K562 (cell line): ENCODE measurements around the gene ATP2A3. TPM values are rescaled to one million over a fixed set of nuclear protein-coding genes. Genes with fewer than 3 reads are reported as not detected.
A peak's percentile ranks its signal among the peaks of the same experiment; 100 is the strongest.

Experiments used
- ASH1L ChIP-seq: fragments of 450-650 bp; IDR thresholded peaks from 2 replicates; pipeline ENCODE4 v1.6.1; 2018; ENCODE audit warnings: borderline replicate concordance, mild to moderate bottlenecking, low read depth; ENCODE audit not compliant: partially characterized antibody
- DEAF1 ChIP-seq: fragments of 450-650 bp; formaldehyde crosslinking; IDR thresholded peaks from 2 replicates; pipeline ENCODE4 v1.4.0; 2020; ENCODE audit warnings: mild to moderate bottlenecking, moderate library complexity
- IFI16 ChIP-seq: fragments of 250-450 bp; sonication (Bioruptor Pico); IDR thresholded peaks from 2 replicates; pipeline ENCODE4 v2.1.2; 2022; ENCODE audit warnings: mild to moderate bottlenecking, inconsistent platforms
- TFAP4 ChIP-seq: sonication (generic); formaldehyde crosslinking; IDR thresholded peaks from 2 replicates; pipeline ENCODE4 v1.8.0; 2022; ENCODE audit warnings: missing genetic modification reagents, mild to moderate bottlenecking, moderate library complexity, borderline replicate concordance
- ZBTB7A ChIP-seq: IDR thresholded peaks from 2 replicates; pipeline ENCODE4 v1.6.1; 2011; ENCODE audit warnings: low read depth, mild to moderate bottlenecking, low read length, moderate library complexity, borderline replicate concordance; ENCODE audit not compliant: control insufficient read depth
- ZNF232 ChIP-seq: sonication (generic); formaldehyde crosslinking; IDR thresholded peaks from 2 replicates; pipeline ENCODE4 v1.8.0; 2022; ENCODE audit warnings: mild to moderate bottlenecking, missing genetic modification reagents
- ZNF318 ChIP-seq, 2 experiments: fragments of 450-650 bp; IDR thresholded peaks; 2 replicates each; pipeline ENCODE4 v1.6.1; 2016; ENCODE audit warnings: mild to moderate bottlenecking in 2 of 2, borderline replicate concordance in 1 of 2, low read depth in 1 of 2, moderate library complexity in 1 of 2
- ZNF589 ChIP-seq: fragments of 200-800 bp; sonication (Bioruptor generic); IDR thresholded peaks from 2 replicates; pipeline ENCODE4 v1.6.1; 2016; ENCODE audit warnings: low read depth, missing genetic modification characterization, missing compliant biosample characterization
- polyA plus RNA-seq, 8 experiments: library from polyadenylated mRNA; depleted of rRNA in 4 of 8; stranded (reverse) in 5 of 8; unstranded in 3 of 8; fragments of >200 nt; fragmentation: Nextera tagmentation in 2 of 8; fragmentation: Illumina TruSeq in 1 of 8; extraction: Ambion mirVana in 2 of 8; extraction: Trizol in 1 of 8; gene quantifications; 2 replicates each; pipeline versions ENCODE4 v1.2.1 to v1.2.3, GENCODE V29; 2011 to 2014; ENCODE audit warnings: inconsistent platforms in 1 of 8, missing spikeins in 1 of 8
- total RNA-seq, 7 experiments: library from RNA; depleted of rRNA in 6 of 7; stranded (reverse); fragments of >200 nt in 6 of 7; fragmentation: Illumina TruSeq in 2 of 7; extraction: Trizol in 2 of 7; gene quantifications; 2 replicates each; pipeline versions ENCODE4 v1.2.1 to v1.2.3, GENCODE V29; 2011 to 2021; ENCODE audit warnings: low replicate concordance in 1 of 7
- TF ChIP-seq, protein P1 (sequence below): fragments of 250-450 bp; sonication (Bioruptor Pico); IDR thresholded peaks from 2 replicates; pipeline ENCODE4 v1.4.0; 2020

ATP2A3 gene
- total and polyA plus RNA-seq, 9 of the 15 experiments (the other 6 are each of a cell fraction or from before 2014, with no cell fraction given): 0.65 to 103 (median 31.3) TPM

GRCh38 chr17:3965118-3965800 lies 1.0 kb upstream of the ATP2A3 start (continued):
- TF ChIP-seq TFAP4 (CRISPR knock-in tag) (peak; percentile 79), ZNF318 (IDR thresholded peaks at IDR 0.05; ENCODE audit: borderline replicate concordance in 1 of 2, low read depth in 1 of 2) (no peak), DEAF1 (CRISPR knock-in tag) (no peak), ZNF589 (CRISPR knock-in tag) (peak; percentile 27; the same call in 1 of the 2 replicates), ZNF232 (CRISPR knock-in tag) (no peak), IFI16 (CRISPR knock-in tag) (no peak), ASH1L (no peak), ZBTB7A (peak; percentile 77; the same call in 1 of the 2 replicates)
- TF ChIP-seq, protein P1, sequence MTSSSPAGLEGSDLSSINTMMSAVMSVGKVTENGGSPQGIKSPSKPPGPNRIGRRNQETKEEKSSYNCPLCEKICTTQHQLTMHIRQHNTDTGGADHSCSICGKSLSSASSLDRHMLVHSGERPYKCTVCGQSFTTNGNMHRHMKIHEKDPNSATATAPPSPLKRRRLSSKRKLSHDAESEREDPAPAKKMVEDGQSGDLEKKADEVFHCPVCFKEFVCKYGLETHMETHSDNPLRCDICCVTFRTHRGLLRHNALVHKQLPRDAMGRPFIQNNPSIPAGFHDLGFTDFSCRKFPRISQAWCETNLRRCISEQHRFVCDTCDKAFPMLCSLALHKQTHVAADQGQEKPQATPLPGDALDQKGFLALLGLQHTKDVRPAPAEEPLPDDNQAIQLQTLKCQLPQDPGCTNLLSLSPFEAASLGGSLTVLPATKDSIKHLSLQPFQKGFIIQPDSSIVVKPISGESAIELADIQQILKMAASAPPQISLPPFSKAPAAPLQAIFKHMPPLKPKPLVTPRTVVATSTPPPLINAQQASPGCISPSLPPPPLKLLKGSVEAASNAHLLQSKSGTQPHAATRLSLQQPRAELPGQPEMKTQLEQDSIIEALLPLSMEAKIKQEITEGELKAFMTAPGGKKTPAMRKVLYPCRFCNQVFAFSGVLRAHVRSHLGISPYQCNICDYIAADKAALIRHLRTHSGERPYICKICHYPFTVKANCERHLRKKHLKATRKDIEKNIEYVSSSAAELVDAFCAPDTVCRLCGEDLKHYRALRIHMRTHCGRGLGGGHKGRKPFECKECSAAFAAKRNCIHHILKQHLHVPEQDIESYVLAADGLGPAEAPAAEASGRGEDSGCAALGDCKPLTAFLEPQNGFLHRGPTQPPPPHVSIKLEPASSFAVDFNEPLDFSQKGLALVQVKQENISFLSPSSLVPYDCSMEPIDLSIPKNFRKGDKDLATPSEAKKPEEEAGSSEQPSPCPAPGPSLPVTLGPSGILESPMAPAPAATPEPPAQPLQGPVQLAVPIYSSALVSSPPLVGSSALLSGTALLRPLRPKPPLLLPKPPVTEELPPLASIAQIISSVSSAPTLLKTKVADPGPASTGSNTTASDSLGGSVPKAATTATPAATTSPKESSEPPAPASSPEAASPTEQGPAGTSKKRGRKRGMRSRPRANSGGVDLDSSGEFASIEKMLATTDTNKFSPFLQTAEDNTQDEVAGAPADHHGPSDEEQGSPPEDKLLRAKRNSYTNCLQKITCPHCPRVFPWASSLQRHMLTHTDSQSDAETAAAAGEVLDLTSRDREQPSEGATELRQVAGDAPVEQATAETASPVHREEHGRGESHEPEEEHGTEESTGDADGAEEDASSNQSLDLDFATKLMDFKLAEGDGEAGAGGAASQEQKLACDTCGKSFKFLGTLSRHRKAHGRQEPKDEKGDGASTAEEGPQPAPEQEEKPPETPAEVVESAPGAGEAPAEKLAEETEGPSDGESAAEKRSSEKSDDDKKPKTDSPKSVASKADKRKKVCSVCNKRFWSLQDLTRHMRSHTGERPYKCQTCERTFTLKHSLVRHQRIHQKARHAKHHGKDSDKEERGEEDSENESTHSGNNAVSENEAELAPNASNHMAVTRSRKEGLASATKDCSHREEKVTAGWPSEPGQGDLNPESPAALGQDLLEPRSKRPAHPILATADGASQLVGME (CRISPR knock-in tag): peak; percentile 84; the same call in 1 of the 2 replicates
